ENCODE results near the gene RBPJ.
A peak's percentile ranks its signal among the peaks of the same experiment; 100 is the strongest.

The RBPJ gene

DNA sequence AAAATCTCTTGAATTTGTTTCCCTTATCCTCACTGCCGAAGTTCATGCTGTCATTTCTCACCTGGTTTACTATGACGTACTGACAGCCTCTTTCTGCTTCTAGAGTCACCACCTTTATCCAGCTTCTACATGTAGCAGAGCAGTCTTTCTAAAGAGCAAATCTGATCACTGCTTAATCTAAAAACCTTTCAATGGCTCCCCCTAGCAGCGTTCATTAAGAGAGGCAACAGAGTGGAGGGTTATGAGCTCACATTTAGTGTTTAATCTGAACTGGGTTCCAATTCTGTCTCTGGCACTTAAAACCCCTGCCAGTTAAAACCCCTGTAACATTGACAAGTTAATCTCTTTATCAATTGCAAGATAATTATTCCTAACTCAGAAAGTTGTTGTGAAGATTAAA is 4.4 kb downstream of the RBPJ start:
- Histone ChIP-seq H3K27me3 (ENCODE audit: insufficient read depth, low read length) (no peaks in the 10 kb centered on the region), H3K9me3 (ENCODE audit: insufficient read depth, low read depth, low read length) (no peaks in the 10 kb centered on the region), H3K4me3 (ENCODE audit: low read length) (no peak overlapping the region), H3K4me1 (ENCODE audit: insufficient read depth, low read length) (peaks cover 22% of the 10 kb centered on the region), H3K36me3 (ENCODE audit: insufficient read depth, low read depth, low read length) (no peaks in the 10 kb centered on the region), H3K27ac (ENCODE audit: low read length) (no peak overlapping the region), H3K9ac (ENCODE audit: low read depth, low read length) (no peak overlapping the region)

DNA sequence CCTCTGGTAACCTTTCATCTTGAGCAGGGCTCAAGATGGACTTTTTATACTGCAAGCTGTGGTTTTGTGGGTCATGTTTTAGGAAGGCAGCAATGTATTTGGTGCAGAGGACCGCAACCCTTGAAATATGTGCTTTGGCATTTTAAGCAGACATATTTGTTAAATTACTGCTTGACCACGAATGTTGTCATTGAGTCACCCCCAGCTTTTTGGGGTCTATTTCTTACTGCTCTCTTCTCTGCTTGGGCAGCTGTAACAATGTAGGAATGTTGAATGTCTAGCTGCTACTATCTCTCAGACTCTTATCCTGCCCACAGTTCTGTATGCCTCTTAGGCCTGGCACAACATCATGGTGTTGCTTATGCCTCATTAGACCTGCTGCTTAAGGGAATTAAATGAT is 6.0 kb downstream of the RBPJ start:
- Histone ChIP-seq H3K27ac (ENCODE audit: low read length) (no peak overlapping the region), H3K36me3 (ENCODE audit: insufficient read depth, low read depth, low read length) (no peaks in the 10 kb centered on the region), H3K9ac (ENCODE audit: low read depth, low read length) (no peak overlapping the region; the same call in 1 of the 2 replicates), H3K4me3 (ENCODE audit: low read length) (no peak overlapping the region), H3K9me3 (ENCODE audit: insufficient read depth, low read depth, low read length) (no peaks in the 10 kb centered on the region), H3K27me3 (ENCODE audit: insufficient read depth, low read length) (no peaks in the 10 kb centered on the region), H3K4me1 (ENCODE audit: insufficient read depth, low read length) (peaks cover 36% of the 10 kb centered on the region)

DNA sequence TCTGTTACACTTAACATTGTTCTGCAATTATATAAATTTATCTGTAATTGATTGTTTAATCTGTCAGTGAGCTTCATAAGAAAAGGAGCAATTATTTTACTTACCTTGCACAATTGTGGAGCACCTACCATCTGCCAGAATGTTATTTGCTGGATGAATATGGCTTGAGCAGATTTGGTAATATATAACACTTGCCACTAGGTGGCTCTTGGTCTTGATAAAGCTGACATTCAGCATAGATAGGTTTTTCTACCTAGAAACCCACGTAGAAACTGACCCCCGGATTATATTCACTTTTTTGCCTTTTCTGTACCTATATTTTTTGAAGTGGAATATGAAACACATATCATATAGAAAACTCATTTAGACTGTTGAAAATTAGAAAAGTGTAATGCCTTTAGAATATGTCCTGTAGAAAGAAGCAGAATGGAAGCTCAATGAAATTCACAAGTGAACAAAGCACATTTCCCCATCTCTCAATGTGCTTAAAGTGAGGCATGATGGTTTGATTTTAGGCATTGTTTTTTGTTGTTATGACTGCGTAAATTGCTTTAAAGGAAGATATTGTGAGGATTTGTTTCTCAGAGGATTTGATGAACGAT is 9.5 kb downstream of the RBPJ start:
- H3K9me3 ChIP-seq (ENCODE audit: insufficient read depth, low read depth, low read length) = no peaks in the 10 kb centered on the region
- H3K36me3 ChIP-seq (ENCODE audit: insufficient read depth, low read depth, low read length) = no peaks in the 10 kb centered on the region
- H3K4me3 ChIP-seq (ENCODE audit: low read length) = peak overlapping the region; percentile 43
- H3K4me1 ChIP-seq (ENCODE audit: insufficient read depth, low read length) = peaks cover 23% of the 10 kb centered on the region
- H3K9ac ChIP-seq (ENCODE audit: low read depth, low read length) = no peak overlapping the region
- H3K27me3 ChIP-seq (ENCODE audit: insufficient read depth, low read length) = no peaks in the 10 kb centered on the region
- peak overlapping the region; percentile 31 for H3K27ac ChIP-seq (ENCODE audit: low read length)

DNA sequence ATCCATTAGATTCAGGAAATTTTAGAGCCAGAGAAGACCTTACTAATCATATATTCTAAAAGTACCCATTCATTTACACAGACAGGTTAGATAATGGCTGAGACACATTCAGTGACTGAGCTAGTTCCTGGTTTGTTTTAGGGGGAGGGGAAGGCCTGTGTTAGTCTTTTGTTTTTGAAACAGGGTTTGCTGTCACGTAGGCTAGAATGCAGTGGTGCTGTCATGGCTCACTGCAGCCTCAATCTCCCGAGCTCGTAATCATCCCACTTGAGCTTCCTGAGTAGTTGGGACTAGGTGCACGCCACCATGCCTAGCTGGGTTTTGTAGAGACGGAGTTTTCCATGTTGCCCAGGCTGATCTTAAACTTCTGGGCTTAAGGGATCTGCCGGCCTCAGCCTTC is 10.1 kb downstream of the RBPJ start:
- Histone ChIP-seq H3K9me3 (ENCODE audit: insufficient read depth, low read depth, low read length) (no peaks in the 10 kb centered on the region), H3K27ac (ENCODE audit: low read length) (peak overlapping the region; percentile 31), H3K4me1 (ENCODE audit: insufficient read depth, low read length) (peaks cover 20% of the 10 kb centered on the region), H3K4me3 (ENCODE audit: low read length) (peak overlapping the region; percentile 43), H3K27me3 (ENCODE audit: insufficient read depth, low read length) (no peaks in the 10 kb centered on the region), H3K36me3 (ENCODE audit: insufficient read depth, low read depth, low read length) (no peaks in the 10 kb centered on the region), H3K9ac (ENCODE audit: low read depth, low read length) (peak overlapping the region; percentile 7; the same call in 1 of the 2 replicates)

DNA sequence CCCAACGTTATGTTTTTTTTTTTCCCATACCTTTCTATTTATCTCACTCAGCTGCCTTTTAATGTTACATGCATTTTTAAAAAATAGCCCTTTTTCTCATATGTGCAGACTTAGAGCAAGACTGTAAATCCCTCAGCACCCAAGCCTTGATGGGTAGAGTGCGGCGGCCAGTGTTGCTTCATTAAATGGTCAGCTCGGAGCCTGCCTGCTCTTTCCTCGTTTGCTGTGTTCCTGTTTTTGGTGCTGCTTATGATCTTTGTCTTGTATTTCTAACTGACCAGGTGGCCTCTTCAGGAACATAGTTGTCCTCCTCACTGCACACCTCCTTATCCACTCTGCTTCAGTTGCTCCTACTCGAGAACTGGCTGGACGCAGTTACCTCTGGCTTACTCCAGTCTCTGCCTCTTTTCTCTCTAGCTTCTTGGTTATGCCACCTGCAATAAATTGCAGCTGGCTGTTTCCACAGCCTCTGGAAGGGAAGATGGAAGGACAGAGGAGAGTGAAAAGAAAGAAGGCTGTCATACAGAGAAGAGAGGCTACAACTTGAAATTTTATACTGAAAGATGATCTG is 10.7 kb downstream of the RBPJ start:
- Histone ChIP-seq H3K9me3 (ENCODE audit: insufficient read depth, low read depth, low read length) (no peaks in the 10 kb centered on the region), H3K27ac (ENCODE audit: low read length) (no peak overlapping the region), H3K36me3 (ENCODE audit: insufficient read depth, low read depth, low read length) (no peaks in the 10 kb centered on the region), H3K27me3 (ENCODE audit: insufficient read depth, low read length) (no peaks in the 10 kb centered on the region), H3K4me1 (ENCODE audit: insufficient read depth, low read length) (peaks cover 20% of the 10 kb centered on the region), H3K4me3 (ENCODE audit: low read length) (no peak overlapping the region), H3K9ac (ENCODE audit: low read depth, low read length) (peak overlapping the region; percentile 7; the same call in 1 of the 2 replicates)

DNA sequence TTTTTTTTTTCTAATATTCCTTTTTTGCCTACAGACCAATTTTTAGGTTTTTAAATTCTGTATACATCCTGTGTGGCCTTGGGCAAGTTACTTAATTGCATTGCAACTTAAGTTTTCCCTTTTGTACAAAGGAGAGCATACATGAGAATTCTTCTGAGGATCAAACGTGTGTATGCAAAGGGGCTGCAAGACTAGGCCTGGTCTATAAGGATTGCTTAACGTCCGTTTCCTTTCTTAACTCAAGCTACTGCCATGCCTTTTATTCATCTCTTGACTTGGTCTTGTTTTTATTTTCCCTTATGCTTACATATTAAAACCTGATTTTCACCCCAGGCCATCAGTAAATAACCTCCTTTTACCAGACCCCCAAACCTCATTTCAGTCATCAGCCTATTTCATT is 13.6 kb downstream of the RBPJ start:
- no peak overlapping the region for H3K27ac ChIP-seq (ENCODE audit: low read length)
- H3K9ac ChIP-seq (ENCODE audit: low read depth, low read length) = no peak overlapping the region
- H3K36me3 ChIP-seq (ENCODE audit: insufficient read depth, low read depth, low read length) = no peaks in the 10 kb centered on the region
- H3K4me3 ChIP-seq (ENCODE audit: low read length) = no peak overlapping the region
- H3K9me3 ChIP-seq (ENCODE audit: insufficient read depth, low read depth, low read length) = no peaks in the 10 kb centered on the region
- H3K27me3 ChIP-seq (ENCODE audit: insufficient read depth, low read length) = no peaks in the 10 kb centered on the region
- peaks cover 17% of the 10 kb centered on the region for H3K4me1 ChIP-seq (ENCODE audit: insufficient read depth, low read length)

DNA sequence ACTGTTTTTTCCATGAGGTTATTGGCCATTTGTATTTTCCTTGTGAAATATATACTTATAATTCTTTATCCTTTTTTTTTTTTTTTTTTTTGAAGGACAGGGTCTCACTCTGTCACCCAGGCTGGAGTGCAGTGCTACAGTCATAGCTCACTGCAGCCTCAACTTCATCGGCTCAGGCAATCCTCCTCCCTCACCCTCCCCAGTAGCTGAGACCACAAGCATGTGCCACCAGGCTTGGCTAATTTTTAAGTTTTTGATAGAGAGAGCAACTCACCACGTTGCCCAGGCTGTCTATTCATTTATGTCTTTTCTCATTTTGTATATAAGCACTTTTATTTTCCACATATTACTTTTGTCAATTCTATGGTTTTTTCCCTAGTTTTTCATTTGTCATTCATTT is 16.8 kb downstream of the RBPJ start:
- no peak overlapping the region for H3K4me3 ChIP-seq (ENCODE audit: low read length)
- no peak overlapping the region for H3K27ac ChIP-seq (ENCODE audit: low read length)
- H3K9ac ChIP-seq (ENCODE audit: low read depth, low read length) = no peak overlapping the region
- no peaks in the 10 kb centered on the region for H3K9me3 ChIP-seq (ENCODE audit: insufficient read depth, low read depth, low read length)
- no peaks in the 10 kb centered on the region for H3K27me3 ChIP-seq (ENCODE audit: insufficient read depth, low read length)
- no peaks in the 10 kb centered on the region for H3K36me3 ChIP-seq (ENCODE audit: insufficient read depth, low read depth, low read length)
- H3K4me1 ChIP-seq (ENCODE audit: insufficient read depth, low read length) = peaks cover 11% of the 10 kb centered on the region; the same call in 1 of the 2 replicates

DNA sequence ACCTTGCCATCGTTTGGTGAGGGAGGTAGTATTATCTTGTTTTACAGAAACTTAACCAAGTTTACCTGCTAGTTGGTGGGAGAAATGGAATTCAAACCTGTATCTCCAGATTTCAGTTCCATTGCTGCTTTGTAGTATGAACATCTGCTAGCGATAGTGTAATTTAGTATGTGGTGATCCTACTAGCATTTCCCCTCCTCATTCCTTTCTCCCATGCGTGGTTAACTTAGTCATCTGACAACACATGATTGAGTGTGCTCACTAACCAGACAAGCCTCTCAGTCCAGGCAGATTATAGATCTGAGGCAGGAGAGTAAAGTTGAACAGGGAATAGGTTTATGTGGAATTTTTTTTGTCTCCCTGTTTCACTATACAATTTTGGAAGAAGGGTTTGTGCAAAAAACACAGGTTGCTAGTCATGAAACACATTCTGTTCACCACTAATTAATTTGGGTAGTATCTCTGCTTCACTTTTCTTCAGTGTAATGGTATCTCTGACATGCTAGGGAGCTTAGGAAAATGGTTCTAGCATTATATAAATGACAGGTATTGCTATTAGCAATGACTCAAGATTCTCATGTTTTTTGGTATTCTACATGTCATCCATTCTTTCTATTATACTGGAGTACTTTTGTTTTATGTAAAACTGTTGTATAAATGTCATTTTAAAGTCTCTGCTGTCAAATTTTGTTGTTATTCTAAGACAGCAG is 21.7 kb downstream of the RBPJ start:
- Histone ChIP-seq H3K4me3 (ENCODE audit: low read length) (no peak overlapping the region), H3K4me1 (ENCODE audit: insufficient read depth, low read length) (peaks cover 21% of the 10 kb centered on the region), H3K27ac (ENCODE audit: low read length) (no peak overlapping the region), H3K9ac (ENCODE audit: low read depth, low read length) (no peak overlapping the region), H3K27me3 (ENCODE audit: insufficient read depth, low read length) (no peaks in the 10 kb centered on the region), H3K36me3 (ENCODE audit: insufficient read depth, low read depth, low read length) (no peaks in the 10 kb centered on the region), H3K9me3 (ENCODE audit: insufficient read depth, low read depth, low read length) (no peaks in the 10 kb centered on the region)

DNA sequence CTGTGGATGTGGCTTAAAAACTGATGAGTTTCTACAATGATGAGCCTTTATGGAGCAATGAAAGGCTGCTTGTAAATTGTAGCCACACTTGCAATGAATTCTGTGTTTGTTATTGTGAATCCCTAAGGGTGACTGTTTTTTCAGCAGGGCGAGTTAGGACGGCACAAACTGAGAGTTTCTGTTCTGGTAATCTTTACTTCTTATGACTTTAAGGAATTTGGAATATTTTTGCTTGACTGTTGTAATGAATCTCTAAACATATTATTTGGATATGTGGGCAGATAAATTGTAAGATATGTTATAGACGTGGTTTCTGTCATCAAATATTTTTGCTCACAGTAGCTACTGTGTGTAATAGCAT is 22.2 kb downstream of the RBPJ start:
- no peak overlapping the region for H3K9ac ChIP-seq (ENCODE audit: low read depth, low read length)
- peaks cover 23% of the 10 kb centered on the region for H3K4me1 ChIP-seq (ENCODE audit: insufficient read depth, low read length)
- no peak overlapping the region for H3K27ac ChIP-seq (ENCODE audit: low read length)
- H3K27me3 ChIP-seq (ENCODE audit: insufficient read depth, low read length) = no peaks in the 10 kb centered on the region
- H3K36me3 ChIP-seq (ENCODE audit: insufficient read depth, low read depth, low read length) = no peaks in the 10 kb centered on the region
- H3K4me3 ChIP-seq (ENCODE audit: low read length) = no peak overlapping the region
- H3K9me3 ChIP-seq (ENCODE audit: insufficient read depth, low read depth, low read length) = no peaks in the 10 kb centered on the region

DNA sequence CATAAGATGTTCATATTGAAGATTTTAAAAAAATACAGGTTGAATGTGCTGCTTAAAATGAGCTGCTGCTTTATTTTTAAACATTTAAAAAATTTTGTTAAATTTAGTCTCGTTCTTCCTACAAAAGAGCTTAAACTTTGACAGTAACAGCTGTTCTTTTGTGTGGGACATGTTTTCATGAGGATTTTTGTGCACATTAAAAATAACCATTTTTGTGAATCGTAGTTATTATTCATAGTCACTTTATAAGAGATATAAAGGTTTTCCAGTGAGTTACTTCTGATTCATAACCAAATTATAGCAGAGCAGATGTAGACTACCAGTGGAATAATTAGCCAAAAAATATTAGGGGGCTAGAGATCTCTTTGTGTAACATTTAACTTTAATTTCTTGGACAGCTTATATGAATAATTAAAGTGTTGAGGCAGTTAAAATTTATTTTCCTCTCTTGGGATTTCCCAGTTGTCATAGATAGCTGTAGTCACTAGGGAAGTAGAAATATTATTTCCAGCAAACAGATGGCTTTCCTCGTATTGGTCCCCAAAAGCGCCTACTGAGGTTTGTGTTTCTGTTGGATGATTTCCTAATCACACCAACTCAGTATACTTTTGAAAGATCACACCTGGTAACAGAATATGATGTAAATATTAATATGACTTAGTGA is 24.2 kb downstream of the RBPJ start:
- no peak overlapping the region for H3K27ac ChIP-seq (ENCODE audit: low read length)
- H3K27me3 ChIP-seq (ENCODE audit: insufficient read depth, low read length) = no peaks in the 10 kb centered on the region
- no peaks in the 10 kb centered on the region for H3K36me3 ChIP-seq (ENCODE audit: insufficient read depth, low read depth, low read length)
- H3K9ac ChIP-seq (ENCODE audit: low read depth, low read length) = no peak overlapping the region
- peaks cover 23% of the 10 kb centered on the region for H3K4me1 ChIP-seq (ENCODE audit: insufficient read depth, low read length)
- H3K9me3 ChIP-seq (ENCODE audit: insufficient read depth, low read depth, low read length) = no peaks in the 10 kb centered on the region
- H3K4me3 ChIP-seq (ENCODE audit: low read length) = no peak overlapping the region

DNA sequence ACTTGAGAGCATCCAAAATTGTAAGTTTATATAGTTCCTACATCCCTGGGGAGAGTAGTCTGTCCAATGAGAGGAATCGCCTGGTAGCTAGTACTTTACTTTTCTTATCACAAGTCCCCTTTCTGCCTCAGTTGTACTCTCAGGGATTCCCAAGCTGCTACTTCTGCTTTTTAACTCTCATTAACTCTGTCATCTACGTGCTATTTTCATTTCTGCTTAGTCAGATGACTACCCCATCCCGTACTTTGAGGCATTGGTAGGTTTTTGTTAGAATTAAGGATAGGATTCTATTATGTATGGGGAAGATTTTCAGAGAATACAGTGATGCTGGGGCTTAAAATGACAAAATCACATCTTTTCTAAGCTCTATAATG is 24.7 kb downstream of the RBPJ start:
- H3K36me3 ChIP-seq (ENCODE audit: insufficient read depth, low read depth, low read length) = no peaks in the 10 kb centered on the region
- peak overlapping the region; percentile 26; the same call in 1 of the 2 replicates for H3K9ac ChIP-seq (ENCODE audit: low read depth, low read length)
- no peaks in the 10 kb centered on the region for H3K9me3 ChIP-seq (ENCODE audit: insufficient read depth, low read depth, low read length)
- H3K27ac ChIP-seq (ENCODE audit: low read length) = no peak overlapping the region
- peaks cover 23% of the 10 kb centered on the region for H3K4me1 ChIP-seq (ENCODE audit: insufficient read depth, low read length)
- no peaks in the 10 kb centered on the region for H3K27me3 ChIP-seq (ENCODE audit: insufficient read depth, low read length)
- H3K4me3 ChIP-seq (ENCODE audit: low read length) = peak overlapping the region; percentile 11; the same call in 1 of the 2 replicates
